T-helper 2 cell (primary cell): ENCODE measurements around the gene LRRC49.
"Not testable (repeated sequence)": the region's sequence is repeated elsewhere in the genome, so short reads cannot be mapped to it uniquely, and the experiment has no call there.

Source experiments
- DNase-seq, 5 experiments: peaks; one replicate each; pipeline versions ENCODE4 v3.0.0 to v3.0.0-alpha.2; 2012 to 2022

The LRRC49 gene

DNA sequence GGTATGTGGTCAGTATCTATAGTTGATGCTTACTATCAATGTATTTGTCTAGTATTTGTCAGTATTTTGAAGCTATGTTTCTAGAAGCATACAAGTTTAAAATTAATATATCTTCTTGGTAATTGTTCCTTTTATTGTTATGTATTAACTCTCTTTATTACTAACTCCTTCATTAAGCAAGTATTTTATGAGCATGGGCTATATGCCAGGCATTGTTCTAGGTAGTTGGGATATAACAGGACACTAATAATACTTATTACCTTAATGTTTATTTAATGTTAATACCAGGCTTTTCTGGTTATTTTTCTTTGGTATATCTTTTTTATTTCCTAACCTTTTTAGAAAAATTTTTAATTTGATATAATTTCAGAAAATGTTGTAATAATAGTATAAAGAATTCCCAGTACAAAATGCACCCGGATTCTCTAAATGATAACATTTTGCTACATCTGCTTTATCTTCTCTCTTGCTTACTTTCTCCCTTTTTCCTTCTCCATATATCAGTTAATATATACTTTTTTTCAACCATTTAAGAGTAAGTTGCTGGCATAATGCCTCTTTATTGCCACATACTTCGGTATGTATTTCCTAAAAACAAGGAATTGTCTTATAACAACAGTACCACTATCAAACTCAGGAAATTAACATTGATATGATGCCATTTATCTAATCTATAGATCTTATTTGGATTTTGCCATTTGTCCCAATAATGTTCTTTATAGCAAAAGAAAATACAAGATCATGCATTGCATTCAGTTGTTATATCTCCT, 30.9 kb downstream of the LRRC49 start:
- DNase-seq, result no peak

DNA sequence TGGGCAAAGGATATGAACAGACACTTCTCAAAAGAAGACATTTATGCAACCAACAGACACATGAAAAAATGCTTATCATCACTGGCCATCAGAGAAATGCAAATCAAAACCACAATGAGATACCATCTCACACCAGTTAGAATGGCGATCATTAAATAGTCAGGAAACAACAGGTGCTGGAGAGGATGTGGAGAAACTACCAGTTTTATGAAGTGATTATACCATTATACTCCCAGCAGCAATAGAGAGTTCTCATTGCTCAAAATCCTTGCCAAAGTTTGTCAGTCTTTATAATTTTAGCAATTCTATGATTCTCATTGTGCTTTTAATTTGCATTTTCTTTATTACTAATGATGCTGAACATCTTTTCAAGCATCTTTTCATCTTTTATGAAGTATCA, 34.3 kb downstream of the LRRC49 start:
- DNase-seq, result not testable (repeated sequence)

DNA sequence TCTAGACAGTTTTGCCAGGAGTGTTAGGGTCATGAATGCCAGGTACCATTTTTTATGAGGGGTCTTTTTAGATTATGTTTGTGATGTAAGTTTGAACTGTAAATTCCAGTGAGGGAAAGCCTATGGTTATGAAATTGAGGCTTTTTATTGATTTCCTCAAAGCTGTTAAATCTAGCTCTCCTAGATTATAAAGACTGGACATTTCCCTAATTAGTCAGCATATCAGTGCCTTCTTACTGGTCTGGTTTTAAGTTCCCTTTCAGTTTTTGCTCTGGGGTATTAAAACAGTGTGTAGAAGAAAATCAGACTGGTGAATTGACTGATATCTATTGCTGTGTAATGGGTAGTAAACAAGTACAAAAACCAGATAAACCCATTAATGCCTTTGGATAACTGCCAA, 39.2 kb downstream of the LRRC49 start:
- no peak for DNase-seq

DNA sequence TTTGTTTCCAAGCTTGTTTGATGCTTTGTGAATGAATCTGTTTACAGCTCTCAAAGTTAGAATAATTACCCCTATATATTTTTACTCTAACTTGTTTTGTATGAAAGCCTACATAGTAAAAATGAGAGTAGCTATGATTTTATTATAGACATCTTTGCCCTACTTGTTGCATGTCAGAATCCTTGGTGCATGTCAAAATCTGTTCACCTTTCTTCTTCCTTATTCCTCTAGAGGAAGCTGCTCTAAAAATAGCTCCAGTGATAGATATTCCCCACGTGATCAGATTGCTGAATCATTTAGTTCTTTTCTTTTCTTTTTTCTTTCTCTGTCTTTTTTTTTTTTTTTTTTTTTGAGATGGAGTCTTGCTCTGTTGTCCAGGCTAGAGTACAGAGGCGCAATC, 39.8 kb downstream of the LRRC49 start:
- no peak for DNase-seq

DNA sequence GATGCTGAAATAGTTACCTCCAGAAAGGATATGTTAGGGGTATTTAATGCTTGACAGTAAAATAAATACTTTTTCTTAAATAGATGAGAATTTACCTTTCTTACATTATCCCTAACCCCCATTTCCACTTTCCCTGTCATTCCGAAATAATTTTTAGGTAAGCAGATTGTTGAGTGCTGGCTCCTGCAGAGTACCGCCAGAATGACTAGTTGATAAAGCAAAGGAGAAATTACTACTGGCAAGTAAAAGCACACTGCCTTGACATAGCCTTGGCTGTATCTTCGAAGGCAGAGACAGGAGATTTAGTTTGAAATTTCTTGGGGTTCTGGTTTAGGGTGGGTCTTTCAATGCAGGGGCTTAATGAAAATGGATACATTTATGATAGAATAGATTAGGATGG, 40.8 kb downstream of the LRRC49 start:
- DNase-seq, result no peak

DNA sequence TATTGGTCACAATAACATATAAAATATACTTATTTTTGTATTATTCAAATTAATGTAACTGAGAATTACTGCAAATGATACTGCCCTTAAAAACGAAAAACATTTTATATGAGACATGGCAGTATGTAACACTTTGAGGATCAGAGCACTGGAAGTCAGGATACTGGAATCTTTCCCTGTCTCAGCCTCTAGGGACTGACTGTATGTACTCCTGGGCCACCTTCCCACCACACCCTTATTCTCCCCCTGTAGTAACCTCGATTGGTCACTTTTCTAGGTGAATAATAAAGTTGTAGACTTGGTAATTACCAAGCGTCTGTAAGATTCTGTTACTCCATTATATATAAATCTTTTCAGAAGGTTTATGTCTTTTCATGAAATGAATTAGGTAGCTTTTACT, 43.0 kb downstream of the LRRC49 start:
- no peak for DNase-seq

DNA sequence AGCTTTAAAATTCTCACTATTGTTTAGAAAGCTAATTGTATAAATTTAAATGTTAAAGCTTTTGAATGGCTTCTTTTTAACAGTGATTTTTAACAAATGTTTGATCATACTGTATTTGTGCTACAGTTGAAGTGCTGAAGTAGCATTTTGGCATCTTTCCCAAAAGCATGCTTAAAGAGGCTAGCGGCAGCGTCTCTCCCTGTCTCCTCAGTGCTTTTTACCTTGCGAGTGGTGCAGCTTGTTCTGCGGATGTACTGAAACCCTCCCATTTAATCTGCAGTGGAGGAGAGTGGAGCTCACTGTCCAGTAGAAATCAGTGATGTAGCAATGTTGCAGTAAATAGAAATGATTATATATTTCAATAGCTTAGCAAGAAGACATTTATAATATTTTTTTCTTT, 43.7 kb downstream of the LRRC49 start:
- no peak for DNase-seq

DNA sequence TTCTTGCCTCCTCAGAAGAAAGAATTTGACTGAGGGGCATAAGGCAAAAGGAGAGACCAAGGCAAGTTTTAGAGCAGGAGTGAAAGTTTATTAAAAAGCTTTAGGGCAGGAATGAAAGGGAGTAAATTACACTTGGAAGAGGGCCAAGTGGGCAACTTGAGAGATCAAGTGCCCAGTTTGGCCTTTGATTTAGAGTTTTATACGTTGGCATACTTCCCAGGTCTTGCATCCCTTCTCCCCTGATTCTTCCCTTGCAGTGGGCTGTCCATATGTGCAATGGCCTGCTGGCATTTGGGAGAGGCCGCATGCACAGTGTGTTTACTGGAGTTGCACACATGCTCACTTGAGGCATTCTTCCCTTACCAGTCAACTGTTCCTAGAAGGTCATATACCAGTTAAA, 50.7 kb downstream of the LRRC49 start:
- DNase-seq, result not testable (repeated sequence)

DNA sequence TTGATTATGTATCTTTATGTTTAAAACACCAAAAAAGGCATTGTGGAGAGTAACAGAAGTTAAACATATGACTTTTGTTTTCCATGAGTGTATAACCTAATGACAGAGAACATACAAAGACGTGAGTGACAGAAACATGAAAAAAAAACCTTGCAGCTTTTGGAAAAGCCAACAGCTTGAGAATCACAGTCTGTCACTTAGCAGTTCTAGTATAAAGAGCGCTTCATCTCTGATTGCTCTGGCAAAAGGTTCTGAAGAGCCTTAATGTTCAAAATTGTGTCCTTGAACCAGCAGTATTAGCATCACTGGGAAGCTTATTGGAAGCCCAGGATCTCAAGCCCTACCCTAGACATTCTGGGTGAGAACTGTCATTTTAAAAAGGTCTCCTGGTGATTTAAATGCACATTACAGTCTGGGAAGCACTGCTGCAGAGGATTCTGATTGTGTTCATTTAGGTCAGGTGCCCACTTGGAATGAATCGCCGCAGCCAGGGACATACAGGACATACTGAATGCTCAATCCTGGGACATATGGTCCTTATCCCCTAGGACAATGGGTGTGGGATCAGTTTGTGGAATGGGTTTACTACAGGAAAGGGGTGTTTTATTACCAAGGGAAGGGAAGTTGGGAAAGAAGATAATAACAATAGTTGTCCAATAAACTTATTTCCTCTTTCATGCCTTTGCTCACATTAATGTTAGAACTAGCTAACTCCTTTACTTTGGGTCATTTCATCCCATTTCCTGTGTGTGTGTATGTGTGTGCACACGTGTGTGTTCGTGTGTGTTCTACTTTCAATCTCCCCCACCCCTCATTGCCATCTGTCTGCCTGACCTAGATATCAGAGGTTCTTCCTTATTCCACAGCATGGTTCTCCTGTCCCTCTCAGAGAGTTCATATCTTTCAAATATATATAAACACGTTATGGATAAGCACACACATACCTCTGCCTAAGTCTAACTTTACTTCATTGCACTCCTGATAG, 55.0 kb downstream of the LRRC49 start:
- no peak for DNase-seq

DNA sequence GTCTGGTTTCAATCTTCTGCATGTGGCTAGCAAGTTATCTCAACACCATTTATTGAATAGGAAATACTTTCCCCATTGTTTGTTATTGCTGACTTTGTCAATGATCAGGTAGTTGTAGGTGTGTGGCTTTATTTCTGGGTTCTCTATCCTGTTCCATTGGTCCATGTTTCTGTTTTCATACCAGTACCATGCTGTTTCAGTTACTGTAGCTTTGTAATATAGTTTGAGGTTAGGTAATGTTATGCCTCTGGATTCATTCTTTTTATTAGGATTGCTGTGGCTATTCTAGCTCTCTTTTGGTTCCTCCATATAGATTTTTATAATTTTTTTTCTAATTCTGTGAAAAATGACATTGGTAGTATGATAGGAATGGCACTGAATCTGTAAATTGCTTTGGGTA, 58.3 kb downstream of the LRRC49 start:
- DNase-seq, result no peak

DNA sequence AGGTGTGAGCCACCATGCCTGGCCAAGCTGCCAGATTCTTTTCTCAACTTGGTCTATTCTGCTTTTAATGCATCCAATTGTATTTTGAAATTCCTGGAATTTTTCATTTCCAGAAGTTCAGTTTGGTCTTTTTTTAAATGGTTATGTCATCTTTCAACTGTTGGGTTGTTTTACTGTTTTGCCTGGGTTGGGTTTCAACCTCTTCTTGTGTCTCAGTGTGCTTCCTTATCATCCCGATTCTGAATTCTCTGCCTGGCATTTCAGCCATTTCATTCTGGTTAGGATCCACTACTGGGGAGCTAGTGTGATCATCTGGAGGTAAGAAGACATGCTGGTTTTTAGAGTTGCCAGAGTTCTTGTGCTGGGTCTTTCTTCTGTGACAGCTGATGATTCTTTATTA, 61.5 kb downstream of the LRRC49 start:
- no peak for DNase-seq

DNA sequence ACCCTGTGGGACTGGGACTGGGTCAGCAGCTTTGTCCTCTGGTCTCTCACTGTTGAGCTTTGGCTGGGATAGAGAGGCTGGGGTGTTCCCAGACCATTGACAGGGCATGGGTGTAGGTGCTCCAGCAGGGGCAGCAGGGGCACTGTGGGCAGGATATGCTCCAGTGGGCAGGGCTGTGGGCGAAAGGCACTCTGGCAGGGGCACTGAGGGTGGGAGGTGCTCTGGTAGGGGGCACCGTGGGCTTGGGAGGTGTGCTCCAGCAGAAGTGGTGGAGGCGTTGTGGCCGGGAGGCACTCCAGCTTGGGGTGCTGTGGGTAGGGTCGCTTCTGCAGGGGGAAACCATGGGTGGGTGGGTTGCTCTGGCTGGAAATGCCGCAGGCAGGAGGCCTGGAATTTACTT, 62.1 kb downstream of the LRRC49 start:
- DNase-seq, result no peak

DNA sequence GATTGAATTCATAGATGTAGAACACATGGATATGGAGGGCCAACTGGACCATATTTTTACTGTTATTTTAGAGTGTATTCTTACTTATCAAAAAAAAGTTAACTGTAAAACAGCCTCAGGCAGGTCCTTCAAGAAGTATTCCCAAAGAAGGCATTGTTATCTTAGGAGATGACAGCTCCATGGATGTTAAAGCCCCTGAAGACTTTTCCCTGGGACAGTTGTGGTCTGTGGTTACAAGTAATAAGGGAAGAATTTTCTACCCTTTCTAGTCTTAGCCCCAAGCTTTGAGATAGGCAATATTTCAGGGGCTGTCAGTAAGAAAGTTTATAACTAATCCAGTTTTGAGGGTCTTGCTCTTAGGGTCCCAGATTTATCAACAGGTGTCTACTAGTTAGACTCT, 62.5 kb downstream of the LRRC49 start:
- DNase-seq, result no peak

DNA sequence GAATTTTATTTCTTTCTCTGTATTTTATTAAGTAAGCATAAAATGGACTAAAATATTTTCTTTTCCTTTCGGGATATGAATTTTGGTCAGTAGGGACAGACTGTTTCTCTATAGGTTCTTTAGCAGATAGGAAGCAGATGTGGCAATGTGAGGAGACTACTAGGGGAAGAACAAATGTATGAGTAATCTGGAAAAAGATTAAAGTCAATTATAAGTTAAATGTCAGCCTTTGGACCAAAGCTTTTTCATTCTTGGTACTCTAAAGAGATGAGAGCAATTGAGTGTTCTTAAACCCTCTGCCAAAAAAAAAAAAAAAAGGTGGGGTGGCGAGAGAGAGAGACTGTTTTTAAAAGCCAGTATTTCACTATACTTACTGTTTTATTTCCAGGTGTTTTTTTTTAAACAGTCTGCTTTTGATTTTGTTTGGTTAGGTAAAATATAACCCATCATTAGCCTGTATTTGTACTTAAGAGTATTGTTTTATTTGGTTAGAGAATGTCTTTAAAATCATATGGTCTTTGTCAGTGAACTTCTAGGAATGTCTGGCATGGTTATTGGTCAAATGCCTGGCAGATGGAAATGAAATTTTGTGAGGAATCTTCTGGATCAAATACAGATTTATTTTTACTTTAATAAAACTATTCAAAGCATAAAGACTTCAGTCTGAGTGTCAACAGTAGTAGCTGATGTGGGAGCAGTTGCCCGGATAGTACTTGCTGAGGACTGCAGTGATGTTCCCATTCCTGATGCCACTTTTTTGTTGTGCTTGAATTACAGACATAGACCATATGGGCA, 63.8 kb downstream of the LRRC49 start:
- no peak for DNase-seq

DNA sequence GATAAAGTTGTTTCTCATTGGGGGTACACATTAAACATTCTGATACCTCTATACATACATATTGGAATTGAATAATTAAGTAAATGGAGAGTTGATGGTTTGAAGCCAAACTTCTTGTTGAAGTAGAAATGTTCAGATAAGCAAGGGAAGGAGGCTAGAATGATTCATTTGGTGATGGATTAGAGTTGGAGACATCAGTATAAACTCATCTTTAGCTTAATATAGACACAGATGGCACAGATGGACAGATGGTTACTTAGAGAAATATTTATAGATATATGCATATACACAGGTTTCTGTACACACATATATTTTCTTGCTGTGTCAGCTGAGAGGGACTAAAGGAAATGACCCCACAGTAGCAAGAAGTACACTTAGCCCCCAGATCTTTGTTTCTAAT, 69.5 kb downstream of the LRRC49 start:
- no peak for DNase-seq

DNA sequence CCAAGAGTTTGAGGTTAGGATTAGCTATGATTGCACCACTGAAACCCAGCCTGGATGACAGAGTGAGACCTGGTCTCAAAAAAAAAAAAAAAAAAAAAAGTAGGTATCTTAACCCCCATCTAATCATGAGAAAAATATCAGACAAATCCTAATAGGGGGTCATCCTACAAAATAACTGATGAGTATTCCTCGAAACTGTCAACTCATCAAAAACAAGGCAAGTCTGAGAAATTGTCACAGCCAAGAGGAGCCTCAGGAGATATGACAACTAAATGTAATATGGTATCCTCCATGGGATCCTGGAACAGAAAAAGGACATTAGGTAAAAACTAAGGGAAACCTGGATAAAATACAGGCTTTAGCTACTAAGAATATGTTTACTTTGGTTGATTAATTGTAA, 70.6 kb downstream of the LRRC49 start:
- no peak for DNase-seq

DNA sequence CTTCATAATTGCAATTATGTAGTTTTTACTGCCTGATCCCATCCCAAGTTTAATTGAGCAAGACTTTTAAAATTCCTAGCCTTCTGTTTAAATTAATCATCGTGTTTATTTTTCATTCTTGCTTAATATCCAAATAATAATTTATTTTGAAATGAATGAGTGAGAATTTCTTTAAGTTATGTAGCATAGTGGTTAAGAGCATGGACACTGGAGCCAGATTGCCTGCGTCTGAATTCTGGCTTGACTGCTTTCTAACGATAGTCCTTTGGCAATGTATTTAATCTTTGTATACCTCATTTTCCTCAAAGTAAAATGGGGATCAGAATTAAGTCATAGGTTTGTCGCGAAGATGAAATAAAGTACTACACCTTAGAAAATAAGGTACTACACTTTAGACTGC, 71.4 kb downstream of the LRRC49 start:
- DNase-seq, result no peak

DNA sequence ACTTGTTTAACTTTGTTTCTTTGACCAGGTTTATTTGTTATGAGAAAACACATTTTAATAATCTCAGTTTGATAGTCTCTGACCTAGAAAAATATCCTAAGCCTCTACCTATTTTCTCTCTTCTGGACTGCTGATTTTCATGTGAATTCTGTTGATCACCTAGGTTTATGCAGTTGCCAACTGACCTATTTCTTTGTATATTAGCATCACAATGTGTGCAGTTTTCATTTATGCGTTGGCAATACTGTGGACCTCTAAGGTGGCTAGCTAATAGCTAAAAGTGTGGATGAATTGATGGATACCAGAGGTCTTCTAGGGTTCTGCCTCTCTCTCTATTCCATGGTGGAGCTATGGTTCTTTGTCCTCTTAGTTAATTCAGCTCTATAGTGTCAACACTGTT, 72.1 kb downstream of the LRRC49 start:
- no peak for DNase-seq

DNA sequence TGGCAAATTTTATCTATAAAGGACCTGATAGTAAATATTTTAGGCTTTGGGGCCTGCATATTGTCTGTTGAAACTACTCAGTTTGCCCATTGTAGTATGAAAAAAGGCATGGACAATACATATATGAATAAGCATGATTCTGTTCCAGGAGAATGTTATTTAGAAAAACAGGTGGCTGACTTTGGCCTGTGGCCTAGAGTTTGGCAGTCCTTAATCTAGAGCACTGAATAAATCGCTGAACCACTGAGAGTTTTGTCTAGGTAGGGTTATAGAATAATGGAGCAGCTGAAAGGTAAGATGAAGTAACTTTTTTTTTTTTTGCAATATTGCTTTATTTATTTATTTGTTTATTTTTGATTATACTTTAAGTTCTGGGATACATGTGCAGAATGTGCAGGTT, 75.0 kb downstream of the LRRC49 start:
- DNase-seq, result no peak

DNA sequence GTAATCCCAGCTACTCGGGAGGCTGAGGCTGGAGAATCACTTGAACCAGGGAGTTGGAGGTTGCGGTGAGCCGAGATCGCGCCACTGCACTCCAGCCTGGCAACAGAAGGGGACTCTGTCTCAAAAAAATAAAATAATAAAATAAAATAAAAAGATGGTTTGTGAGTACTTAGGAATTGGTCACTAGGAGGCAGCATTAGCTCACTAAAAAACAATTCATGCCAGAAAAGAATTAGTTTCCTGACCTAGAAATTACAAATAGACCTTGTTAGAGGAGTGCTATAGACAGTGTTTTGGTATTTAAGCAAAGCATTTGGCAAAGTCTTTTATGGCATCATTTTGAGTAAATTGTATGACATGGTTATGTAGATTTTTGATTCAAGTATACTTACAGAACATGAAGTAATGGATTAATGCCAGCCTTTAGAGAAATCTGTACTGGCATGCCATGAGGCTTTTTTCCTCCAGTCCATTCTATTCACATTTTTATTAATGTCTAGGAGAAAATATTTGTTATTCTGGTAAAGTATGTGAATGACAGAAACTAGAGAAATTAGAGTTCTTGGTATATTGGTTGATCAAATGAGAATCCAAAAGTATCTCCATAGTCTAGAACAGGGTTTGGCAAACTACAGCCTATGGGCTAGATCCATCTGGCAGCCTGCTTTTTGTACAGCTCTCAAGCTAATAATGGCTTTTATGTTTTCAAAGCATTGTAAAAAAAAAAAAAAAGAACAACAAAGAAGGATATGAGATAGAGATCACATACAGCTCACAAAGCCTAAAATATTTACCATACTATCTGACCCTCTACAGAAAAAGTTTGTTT, 81.6 kb downstream of the LRRC49 start:
- DNase-seq, result peak in 1 of 5 experiments; percentile 7

DNA sequence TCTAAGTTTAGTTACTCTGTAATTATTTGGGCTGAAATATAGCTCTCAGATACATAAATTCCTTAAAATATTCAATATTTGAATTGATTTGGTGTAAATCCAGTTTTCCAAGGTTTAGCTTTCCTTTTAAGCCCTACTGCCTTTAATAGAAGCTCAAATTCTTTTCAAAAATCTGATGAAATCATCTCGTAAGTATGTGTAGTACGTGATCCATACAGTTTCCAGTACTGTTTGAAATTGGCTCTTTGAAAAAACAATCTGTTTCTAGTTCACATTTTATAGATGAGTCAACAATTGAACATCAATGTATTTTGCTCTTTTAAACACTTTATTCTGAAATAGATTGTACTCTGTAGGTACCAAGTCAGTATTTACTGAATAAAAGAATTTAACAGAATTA, 84.2 kb downstream of the LRRC49 start:
- DNase-seq, result no peak

DNA sequence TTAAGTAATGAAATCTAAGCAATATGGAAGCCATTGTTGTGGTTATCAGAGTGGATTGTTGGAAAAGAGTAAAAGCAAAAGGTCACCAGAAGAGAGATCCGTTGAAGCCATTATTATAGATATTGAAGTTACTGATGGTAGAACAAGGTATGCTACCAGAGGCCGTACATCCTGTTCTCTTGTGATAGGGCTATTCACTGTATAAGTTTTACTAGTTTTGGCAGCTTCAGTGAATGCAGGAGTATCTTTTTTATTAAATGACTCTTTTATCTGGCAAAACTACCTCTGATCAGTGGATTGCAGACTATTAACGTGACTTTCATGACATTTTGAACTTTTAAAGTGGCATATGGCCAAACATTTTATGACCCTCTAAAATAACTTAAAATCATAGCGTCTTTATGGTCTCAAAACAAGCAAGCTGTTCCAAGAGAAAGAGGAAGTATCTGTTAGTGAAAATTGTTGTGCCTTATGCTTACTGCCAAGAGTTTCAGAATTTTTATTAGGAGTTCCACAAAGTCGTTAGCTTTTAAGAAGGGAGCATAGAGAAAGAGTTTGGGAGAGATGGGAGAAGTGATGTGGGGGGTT, 102.9 kb downstream of the LRRC49 start:
- DNase-seq, result no peak
